PC-3 (cell line): ENCODE data around the gene BCL6. TPM values are rescaled to one million over a fixed set of nuclear protein-coding genes. Genes with fewer than 3 reads are reported as not detected.

ENCODE experiments used
- ATAC-seq: fragments of 200-7000 bp; cut with Tn5 transposase; 2 replicates; pipeline ENCODE4 v1.9.1; 2020; ENCODE audit warnings: mild to moderate bottlenecking, moderate library complexity
- BruUV-seq: library from RNA; stranded (reverse); fragments of 400-500 nt; replicated peaks from 2 replicates; lab custom pipeline; 2021; lab: Mats Ljungman, UMichigan
- CTCF ChIA-PET: fragments of 300-600 bp; sonication (Branson Sonifier 250); formaldehyde crosslinking; loops from one replicate; lab custom pipeline; 2022; ENCODE audit warnings: antibody characterized with exemption; lab: Charles Lee
- POLR2A ChIA-PET: fragments of 300-600 bp; sonication (Branson Sonifier 250); formaldehyde crosslinking; loops from one replicate; lab custom pipeline; 2022; ENCODE audit warnings: antibody characterized with exemption; ENCODE audit not compliant: unreplicated experiment; lab: Charles Lee
- DNase-seq: peaks from one replicate; pipeline ENCODE4 v3.0.0-alpha.2; 2015
- H2AFZ ChIP-seq: fragments of 300-600 bp; sonication (generic); 2 replicates; pipeline ENCODE4 v1.6.0; 2016; ENCODE audit warnings: antibody characterized with exemption, low read length
- H3F3A ChIP-seq: fragments of 300-600 bp; sonication (generic); one replicate; pipeline ENCODE4 v1.6.0; 2017; ENCODE audit warnings: antibody characterized with exemption, low read length, control low read depth, mild to moderate bottlenecking; ENCODE audit not compliant: unreplicated experiment
- H3K27ac ChIP-seq: fragments of 300-600 bp; sonication (generic); 2 replicates; pipeline ENCODE4 v1.5.1; 2016; ENCODE audit warnings: mild to moderate bottlenecking, low read length
- H3K27me3 ChIP-seq: fragments of 300-600 bp; sonication (generic); 2 replicates; pipeline ENCODE4 v1.6.1; 2016; ENCODE audit warnings: low read length, mixed read lengths
- H3K36me3 ChIP-seq: fragments of 300-600 bp; sonication (generic); 2 replicates; pipeline ENCODE4 v1.6.1; 2016; ENCODE audit warnings: low read depth, mixed run types, low read length, mixed read lengths
- H3K4me1 ChIP-seq: fragments of 300-600 bp; sonication (generic); 2 replicates; pipeline ENCODE4 v1.5.1; 2016; ENCODE audit warnings: low read length; ENCODE audit not compliant: insufficient read depth
- H3K4me2 ChIP-seq: fragments of 300-600 bp; sonication (generic); 2 replicates; pipeline ENCODE4 v1.6.0; 2016; ENCODE audit warnings: low read length
- H3K4me3 ChIP-seq: fragments of 300-600 bp; sonication (generic); 2 replicates; pipeline ENCODE4 v1.5.1; 2016; ENCODE audit warnings: mild to moderate bottlenecking, low read length, mixed read lengths
- H3K79me2 ChIP-seq: fragments of 300-600 bp; sonication (generic); 2 replicates; pipeline ENCODE4 v1.6.1; 2017; ENCODE audit warnings: low read length, mixed read lengths
- H3K9ac ChIP-seq: fragments of 300-600 bp; sonication (generic); 2 replicates; pipeline ENCODE4 v1.6.0; 2016; ENCODE audit warnings: mild to moderate bottlenecking, low read length
- H3K9me2 ChIP-seq: fragments of 300-600 bp; sonication (generic); replicated peaks from 2 replicates; pipeline ENCODE4 v1.6.1; 2016; ENCODE audit warnings: mixed run types, low read length, mixed read lengths
- H3K9me3 ChIP-seq: fragments of 300-600 bp; sonication (generic); 2 replicates; pipeline ENCODE4 v1.6.1; 2016; ENCODE audit warnings: low read length, mixed read lengths
- H4K20me1 ChIP-seq: fragments of 300-600 bp; sonication (generic); 2 replicates; pipeline ENCODE4 v1.6.1; 2016; ENCODE audit warnings: low read length, mixed read lengths
- CTCF ChIP-seq: fragments of 300-600 bp; sonication (generic); conservative IDR thresholded peaks from 2 replicates; pipeline ENCODE4 v1.5.1; 2017; ENCODE audit warnings: antibody characterized with exemption, low read depth, mild to moderate bottlenecking, low read length
- EZH2 ChIP-seq: fragments of 300-600 bp; sonication (generic); IDR thresholded peaks from one replicate; pipeline ENCODE4 v1.6.1; 2017; ENCODE audit warnings: antibody characterized with exemption, mild to moderate bottlenecking, low read length; ENCODE audit not compliant: unreplicated experiment
- EZH2phosphoT487 ChIP-seq: fragments of 300-600 bp; sonication (generic); IDR thresholded peaks from 2 replicates; pipeline ENCODE4 v1.6.1; 2018; ENCODE audit warnings: mild to moderate bottlenecking, antibody characterized with exemption, low read length, borderline replicate concordance
- intact Hi-C: fragments of 100-400 bp; cut with micrococcal nuclease; formaldehyde crosslinking; loops from 2 replicates; pipeline ENCODE4 v1.9.0; 2023
- total RNA-seq: library from RNA; depleted of rRNA; stranded (reverse); fragments of >200 nt; gene quantifications from 2 replicates; pipeline ENCODE4 v1.2.3, GENCODE V29; 2014

The BCL6 gene
- total RNA-seq, 1 experiment from 2014 or later: 11.8 TPM

GRCh38 chr3:187759601-187760000 lies 14.3 kb upstream of the BCL6 start:
- Histone ChIP-seq H3K9me3 (no peaks in the 10 kb centered on the region), H3K4me3 (no peak overlapping the region), H3F3A (no peaks in the 10 kb centered on the region), H3K36me3 (no peaks in the 10 kb centered on the region), H3K4me1 (0 out of 2 replicates have a peak, but pooled peaks cover 1% of the 10 kb centered on the region), H3K9ac (no peak overlapping the region), H2AFZ (no peak overlapping the region), H3K9me2 (no peaks in the 10 kb centered on the region), H3K79me2 (no peaks in the 10 kb centered on the region), H3K27ac (no peak overlapping the region), H4K20me1 (no peaks in the 10 kb centered on the region), H3K4me2 (no peak overlapping the region), H3K27me3 (no peaks in the 10 kb centered on the region)
- ATAC-seq (no peak), DNase-seq (no peak)
- TF ChIP-seq EZH2phosphoT487 (no peak), EZH2 (no peak), CTCF (no peak)
- intact Hi-C loops: no loop called here
- BruUV-seq: no TSS peak
- CTCF ChIA-PET: no interaction called here
- POLR2A ChIA-PET: no interaction called here

- H4K20me1 ChIP-seq: no peaks in the 10 kb centered on the region
- no peaks in the 10 kb centered on the region for H3F3A ChIP-seq
- no peak overlapping the region for H3K4me2 ChIP-seq
- no peak for ATAC-seq
- H3K9me2 ChIP-seq: no peaks in the 10 kb centered on the region
- H3K9me3 ChIP-seq: no peaks in the 10 kb centered on the region
- no peaks in the 10 kb centered on the region for H3K36me3 ChIP-seq
- no peaks in the 10 kb centered on the region for H3K27me3 ChIP-seq
- CTCF ChIA-PET: no interaction called here
- no peak overlapping the region for H2AFZ ChIP-seq
- POLR2A ChIA-PET: no interaction called here
- no peak overlapping the region for H3K9ac ChIP-seq
- H3K4me1 ChIP-seq: no peaks in the 10 kb centered on the region
- no TSS peak for BruUV-seq
- H3K27ac ChIP-seq: no peak overlapping the region
- no peak overlapping the region for H3K4me3 ChIP-seq
- TF ChIP-seq CTCF (no peak), EZH2phosphoT487 (no peak), EZH2 (no peak)
- no peaks in the 10 kb centered on the region for H3K79me2 ChIP-seq
- DNase-seq: no peak
- intact Hi-C loops: no loop called here
Observed at GRCh38 chr3:187758318-187758955, 13.2 kb upstream of the BCL6 start.

- no peak for DNase-seq
- Histone ChIP-seq H3K9me2 (no peaks in the 10 kb centered on the region), H3K27me3 (no peaks in the 10 kb centered on the region), H3K4me2 (no peak overlapping the region), H2AFZ (no peak overlapping the region), H3K9me3 (no peaks in the 10 kb centered on the region), H3K79me2 (no peaks in the 10 kb centered on the region), H3K36me3 (no peaks in the 10 kb centered on the region), H3K9ac (no peak overlapping the region), H3K4me1 (peaks cover 23% of the 10 kb centered on the region), H4K20me1 (no peaks in the 10 kb centered on the region), H3K4me3 (no peak overlapping the region), H3F3A (no peaks in the 10 kb centered on the region), H3K27ac (no peak overlapping the region)
- CTCF ChIA-PET: no interaction called here
- POLR2A ChIA-PET: interaction anchor here (0.6 kb wide), 1 partner anchor 1339 kb away, joined by 3 read pairs; no protein-coding TSS in a partner anchor
- no peak for ATAC-seq
- intact Hi-C loops: no loop called here
- no peak for TF ChIP-seq EZH2
- no peak for TF ChIP-seq CTCF
- TF ChIP-seq EZH2phosphoT487: no peak
- BruUV-seq: no TSS peak
Observed at GRCh38 chr3:187753516-187753915, 8.2 kb upstream of the BCL6 start.
